Measurements from ENCODE around the gene BLNK.

Gene BLNK

DNA sequence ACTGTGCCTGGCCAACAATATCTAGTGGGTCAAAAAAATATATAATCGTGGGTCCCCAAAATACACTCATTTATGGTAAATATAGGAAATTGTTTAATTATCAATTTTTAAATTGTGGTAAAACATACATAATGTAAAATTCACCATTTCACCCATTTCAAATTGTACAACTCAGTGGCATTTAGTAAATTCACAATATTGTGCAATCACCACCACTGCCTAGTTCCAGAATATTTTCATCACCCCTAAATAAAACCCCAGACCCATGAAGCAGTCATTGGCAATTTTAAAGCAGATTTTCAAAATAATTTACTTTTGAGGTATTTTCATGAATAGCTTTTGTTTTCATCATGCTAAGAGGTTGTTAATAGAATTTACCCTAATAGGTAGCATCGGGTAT is 10.2 kb downstream of the BLNK start:
- DNase-seq (ENCODE audit: extremely low read depth, low read depth) = no peak
- TF ChIP-seq, protein P1, sequence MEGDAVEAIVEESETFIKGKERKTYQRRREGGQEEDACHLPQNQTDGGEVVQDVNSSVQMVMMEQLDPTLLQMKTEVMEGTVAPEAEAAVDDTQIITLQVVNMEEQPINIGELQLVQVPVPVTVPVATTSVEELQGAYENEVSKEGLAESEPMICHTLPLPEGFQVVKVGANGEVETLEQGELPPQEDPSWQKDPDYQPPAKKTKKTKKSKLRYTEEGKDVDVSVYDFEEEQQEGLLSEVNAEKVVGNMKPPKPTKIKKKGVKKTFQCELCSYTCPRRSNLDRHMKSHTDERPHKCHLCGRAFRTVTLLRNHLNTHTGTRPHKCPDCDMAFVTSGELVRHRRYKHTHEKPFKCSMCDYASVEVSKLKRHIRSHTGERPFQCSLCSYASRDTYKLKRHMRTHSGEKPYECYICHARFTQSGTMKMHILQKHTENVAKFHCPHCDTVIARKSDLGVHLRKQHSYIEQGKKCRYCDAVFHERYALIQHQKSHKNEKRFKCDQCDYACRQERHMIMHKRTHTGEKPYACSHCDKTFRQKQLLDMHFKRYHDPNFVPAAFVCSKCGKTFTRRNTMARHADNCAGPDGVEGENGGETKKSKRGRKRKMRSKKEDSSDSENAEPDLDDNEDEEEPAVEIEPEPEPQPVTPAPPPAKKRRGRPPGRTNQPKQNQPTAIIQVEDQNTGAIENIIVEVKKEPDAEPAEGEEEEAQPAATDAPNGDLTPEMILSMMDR (IDR thresholded peaks at IDR 0.05; ENCODE audit: low read depth, low read length) = no peak

- TF ChIP-seq, protein P1 (IDR thresholded peaks at IDR 0.05; ENCODE audit: low read depth, low read length) = no peak
Measured at GRCh38 chr10:96260014-96260413, 11.4 kb downstream of the BLNK start.

DNA sequence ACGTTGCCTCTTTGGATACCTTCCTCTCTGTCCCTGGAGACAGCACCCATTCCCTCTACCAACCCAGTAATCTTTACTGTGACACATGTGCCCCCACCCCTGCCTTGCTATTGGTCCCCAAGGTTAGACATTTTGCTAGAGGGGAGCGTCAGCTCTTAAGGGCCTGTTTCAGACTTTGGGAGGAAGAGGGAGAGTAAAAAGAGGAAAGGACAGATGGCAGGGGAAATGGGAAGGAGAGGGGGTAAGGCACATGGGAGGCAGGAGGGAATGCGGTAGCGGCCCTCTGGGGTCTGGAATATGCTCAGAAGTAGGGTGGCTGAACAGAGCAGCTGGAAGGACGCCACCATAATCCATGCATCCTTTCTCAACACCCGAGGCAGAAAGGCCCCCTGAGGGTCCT is 12.2 kb downstream of the BLNK start:
- DNase-seq (ENCODE audit: extremely low read depth, low read depth) = no peak
- TF ChIP-seq, protein P1 (IDR thresholded peaks at IDR 0.05; ENCODE audit: low read depth, low read length) = no peak

More at GRCh38 chr10:96260014-96260413, 11.4 kb downstream of the BLNK start:
- DNase-seq (ENCODE audit: extremely low read depth, low read depth) = no peak

DNA sequence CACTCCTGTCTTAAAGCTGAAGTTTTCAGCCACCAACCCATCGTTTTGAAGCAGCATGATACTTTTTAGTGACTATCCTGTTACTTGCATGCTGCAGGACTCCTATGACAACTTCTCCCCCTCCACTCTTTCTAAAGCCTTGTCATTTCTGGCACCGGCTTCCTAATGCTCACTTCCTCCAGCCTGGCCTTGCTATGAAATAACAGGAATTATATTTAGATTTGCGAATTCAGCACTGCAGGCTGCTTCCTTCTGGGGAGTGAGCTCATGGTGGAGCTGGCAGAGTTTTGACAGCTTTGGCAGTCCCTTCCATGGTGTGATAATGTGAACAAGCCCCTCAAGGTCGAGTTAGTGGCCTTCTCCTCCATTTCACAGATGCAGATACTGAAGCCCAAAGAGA is 13.4 kb downstream of the BLNK start:
- DNase-seq (ENCODE audit: extremely low read depth, low read depth) = no peak
- TF ChIP-seq, protein P1 (IDR thresholded peaks at IDR 0.05; ENCODE audit: low read depth, low read length) = no peak

DNA sequence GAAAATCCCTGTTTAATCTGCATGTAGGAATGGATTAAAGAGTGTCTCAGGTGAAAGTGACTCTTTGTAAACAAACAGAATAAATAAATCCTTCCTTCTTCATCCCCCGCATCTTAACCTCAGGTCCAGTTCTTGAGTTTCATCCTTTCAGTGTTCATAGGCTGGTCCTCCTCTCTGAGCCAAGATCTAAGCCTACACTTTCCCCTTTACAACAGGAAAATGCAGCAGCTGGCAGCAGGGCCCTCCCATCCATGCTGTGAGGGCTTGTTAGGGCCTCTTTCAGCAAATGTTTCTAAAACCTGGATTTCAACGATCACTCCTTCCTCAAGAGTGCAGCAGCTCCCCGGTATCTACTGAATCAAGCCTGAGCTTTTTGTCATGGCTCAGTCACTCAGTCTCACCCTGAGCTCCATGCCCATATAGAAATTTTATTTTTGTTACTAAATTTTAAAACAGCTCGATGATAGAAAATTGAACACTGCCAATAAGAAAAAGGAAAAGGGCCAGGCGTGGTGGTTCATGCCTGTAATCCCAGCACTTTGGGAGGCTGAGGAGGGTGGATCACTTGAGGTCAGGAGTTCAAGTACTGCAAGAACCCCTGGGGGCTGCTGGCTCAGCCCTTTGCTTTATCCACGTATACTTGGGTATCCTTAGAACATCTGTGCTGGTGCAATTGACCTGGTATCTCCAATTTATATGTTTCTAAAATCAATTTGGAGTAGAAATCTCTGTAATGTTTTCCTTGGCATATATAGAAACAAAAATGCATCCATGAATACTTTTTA is 15.6 kb downstream of the BLNK start:
- TF ChIP-seq, protein P1 (IDR thresholded peaks at IDR 0.05; ENCODE audit: low read depth, low read length) = no peak
- no peak for DNase-seq (ENCODE audit: extremely low read depth, low read depth)

DNA sequence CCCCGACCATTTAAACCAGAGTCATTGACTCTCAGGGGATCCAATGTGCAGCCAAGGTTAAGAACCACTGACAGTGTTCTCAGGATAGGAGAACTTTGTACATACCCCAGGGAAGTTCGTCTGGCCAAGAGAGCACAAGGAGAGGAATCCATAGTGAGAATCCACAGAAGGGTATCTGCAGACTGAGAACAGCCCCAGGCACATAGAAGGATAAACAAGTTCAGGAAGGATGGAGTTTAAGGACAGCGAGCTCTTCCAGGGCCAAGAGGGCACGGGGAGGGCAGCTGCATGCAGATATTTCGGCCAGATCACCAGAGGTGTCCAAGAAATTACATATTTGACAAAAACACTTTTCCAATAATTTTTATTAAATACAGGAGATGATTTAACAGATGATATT is 16.4 kb downstream of the BLNK start:
- DNase-seq (ENCODE audit: extremely low read depth, low read depth) = no peak
- TF ChIP-seq, protein P1 (IDR thresholded peaks at IDR 0.05; ENCODE audit: low read depth, low read length) = no peak

DNA sequence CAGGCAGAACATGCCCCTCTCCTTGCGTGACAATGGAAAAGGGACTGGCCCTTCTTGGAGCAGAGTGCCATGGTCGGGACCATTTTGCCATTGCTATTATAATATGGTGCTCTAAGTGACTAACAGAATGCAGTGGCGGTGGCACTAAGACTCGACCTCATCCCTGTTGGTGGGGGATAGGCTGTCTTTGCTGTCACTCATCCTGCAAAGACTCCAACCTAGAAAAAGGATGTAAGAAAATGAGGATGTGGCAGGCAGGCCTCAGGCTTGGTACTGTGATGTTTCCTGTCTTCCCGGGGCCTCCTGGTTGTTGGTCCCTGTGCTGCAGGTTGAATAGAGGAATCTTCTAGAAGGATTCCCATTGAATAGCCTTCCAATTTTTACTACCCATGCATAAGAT is 18.6 kb downstream of the BLNK start:
- DNase-seq (ENCODE audit: extremely low read depth, low read depth) = no peak
- TF ChIP-seq, protein P1 (IDR thresholded peaks at IDR 0.05; ENCODE audit: low read depth, low read length) = no peak

All from AG09319 (cell line).